Breast epithelium (tissue), 3 donors: Measurements from ENCODE around the gene GHR.

Experiments
- POLR2A ChIP-seq: fragments of 450-650 bp; IDR thresholded peaks from one replicate; pipeline ENCODE4 v1.6.1; 2016; ENCODE audit warnings: antibody characterized with exemption, mild to moderate bottlenecking, moderate library complexity
- TF ChIP-seq, protein P1 (sequence below), 3 donors: fragments of 450-650 bp; IDR thresholded peaks; one replicate each; pipeline ENCODE4 v1.5.1; 2016 to 2017; ENCODE audit warnings: antibody characterized with exemption in 3 of 3, mild to moderate bottlenecking in 3 of 3, moderate library complexity in 3 of 3

DNA sequence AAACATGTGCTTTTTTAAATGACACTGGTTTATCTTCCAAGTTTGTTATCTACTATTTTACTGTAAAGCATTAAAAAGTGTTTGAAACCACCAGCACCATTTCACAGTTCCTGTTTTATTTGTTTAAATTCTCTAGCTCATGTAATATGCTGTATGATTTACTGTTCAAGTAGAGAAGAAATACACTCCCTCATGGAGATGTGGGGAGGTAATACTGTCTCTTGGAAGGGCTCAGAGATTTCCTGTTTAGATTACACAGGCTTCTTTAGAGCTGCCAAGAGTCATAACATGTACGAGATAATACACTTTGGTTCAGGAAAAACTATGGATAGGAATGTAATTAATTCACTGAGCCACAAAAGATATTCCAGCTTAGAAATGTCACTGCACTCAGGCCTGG lies 198.4 kb downstream of the GHR start:
- TF ChIP-seq, protein P1, sequence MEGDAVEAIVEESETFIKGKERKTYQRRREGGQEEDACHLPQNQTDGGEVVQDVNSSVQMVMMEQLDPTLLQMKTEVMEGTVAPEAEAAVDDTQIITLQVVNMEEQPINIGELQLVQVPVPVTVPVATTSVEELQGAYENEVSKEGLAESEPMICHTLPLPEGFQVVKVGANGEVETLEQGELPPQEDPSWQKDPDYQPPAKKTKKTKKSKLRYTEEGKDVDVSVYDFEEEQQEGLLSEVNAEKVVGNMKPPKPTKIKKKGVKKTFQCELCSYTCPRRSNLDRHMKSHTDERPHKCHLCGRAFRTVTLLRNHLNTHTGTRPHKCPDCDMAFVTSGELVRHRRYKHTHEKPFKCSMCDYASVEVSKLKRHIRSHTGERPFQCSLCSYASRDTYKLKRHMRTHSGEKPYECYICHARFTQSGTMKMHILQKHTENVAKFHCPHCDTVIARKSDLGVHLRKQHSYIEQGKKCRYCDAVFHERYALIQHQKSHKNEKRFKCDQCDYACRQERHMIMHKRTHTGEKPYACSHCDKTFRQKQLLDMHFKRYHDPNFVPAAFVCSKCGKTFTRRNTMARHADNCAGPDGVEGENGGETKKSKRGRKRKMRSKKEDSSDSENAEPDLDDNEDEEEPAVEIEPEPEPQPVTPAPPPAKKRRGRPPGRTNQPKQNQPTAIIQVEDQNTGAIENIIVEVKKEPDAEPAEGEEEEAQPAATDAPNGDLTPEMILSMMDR (IDR thresholded peaks at IDR 0.05) = no peak
- TF ChIP-seq POLR2A = no peak
